PC-9 (cell line): Measurements from ENCODE around the gene S1PR5.

Source experiments
- EZH2 ChIP-seq: fragments of 200-600 bp; sonication (generic); IDR thresholded peaks from 2 replicates; pipeline ENCODE4 v1.8.0; 2017; ENCODE audit warnings: antibody characterized with exemption, low read depth
- TF ChIP-seq, protein P1 (sequence below): fragments of 200-600 bp; sonication (generic); conservative IDR thresholded peaks from 2 replicates; pipeline ENCODE4 v1.6.1; 2017; ENCODE audit warnings: mixed run types, antibody characterized with exemption, mild to moderate bottlenecking, moderate library complexity

DNA sequence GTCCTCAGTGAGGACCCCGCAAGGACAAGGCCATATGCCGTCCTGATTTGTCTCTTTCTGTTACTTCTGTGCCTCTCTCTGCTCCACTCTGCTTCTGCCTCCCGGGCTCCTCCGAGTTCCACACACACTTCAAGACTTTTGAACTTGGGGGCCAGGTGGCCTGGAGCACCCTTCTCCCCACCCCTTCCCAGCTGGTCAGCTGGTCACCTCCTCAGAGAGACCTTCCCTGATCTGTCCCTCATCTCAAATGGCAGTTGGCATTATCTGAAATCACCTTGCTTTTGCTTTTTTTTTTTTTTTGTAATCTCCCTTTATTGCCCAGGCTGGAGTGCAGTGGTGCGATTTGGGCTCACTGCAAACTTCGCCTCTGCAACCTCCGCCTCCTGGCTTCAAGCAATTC, 2.2 kb upstream of the S1PR5 start:
- TF ChIP-seq, protein P1, sequence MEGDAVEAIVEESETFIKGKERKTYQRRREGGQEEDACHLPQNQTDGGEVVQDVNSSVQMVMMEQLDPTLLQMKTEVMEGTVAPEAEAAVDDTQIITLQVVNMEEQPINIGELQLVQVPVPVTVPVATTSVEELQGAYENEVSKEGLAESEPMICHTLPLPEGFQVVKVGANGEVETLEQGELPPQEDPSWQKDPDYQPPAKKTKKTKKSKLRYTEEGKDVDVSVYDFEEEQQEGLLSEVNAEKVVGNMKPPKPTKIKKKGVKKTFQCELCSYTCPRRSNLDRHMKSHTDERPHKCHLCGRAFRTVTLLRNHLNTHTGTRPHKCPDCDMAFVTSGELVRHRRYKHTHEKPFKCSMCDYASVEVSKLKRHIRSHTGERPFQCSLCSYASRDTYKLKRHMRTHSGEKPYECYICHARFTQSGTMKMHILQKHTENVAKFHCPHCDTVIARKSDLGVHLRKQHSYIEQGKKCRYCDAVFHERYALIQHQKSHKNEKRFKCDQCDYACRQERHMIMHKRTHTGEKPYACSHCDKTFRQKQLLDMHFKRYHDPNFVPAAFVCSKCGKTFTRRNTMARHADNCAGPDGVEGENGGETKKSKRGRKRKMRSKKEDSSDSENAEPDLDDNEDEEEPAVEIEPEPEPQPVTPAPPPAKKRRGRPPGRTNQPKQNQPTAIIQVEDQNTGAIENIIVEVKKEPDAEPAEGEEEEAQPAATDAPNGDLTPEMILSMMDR = no peak
- TF ChIP-seq EZH2 = no peak
